ENCODE measurements around the gene ZNF518B.

DNA sequence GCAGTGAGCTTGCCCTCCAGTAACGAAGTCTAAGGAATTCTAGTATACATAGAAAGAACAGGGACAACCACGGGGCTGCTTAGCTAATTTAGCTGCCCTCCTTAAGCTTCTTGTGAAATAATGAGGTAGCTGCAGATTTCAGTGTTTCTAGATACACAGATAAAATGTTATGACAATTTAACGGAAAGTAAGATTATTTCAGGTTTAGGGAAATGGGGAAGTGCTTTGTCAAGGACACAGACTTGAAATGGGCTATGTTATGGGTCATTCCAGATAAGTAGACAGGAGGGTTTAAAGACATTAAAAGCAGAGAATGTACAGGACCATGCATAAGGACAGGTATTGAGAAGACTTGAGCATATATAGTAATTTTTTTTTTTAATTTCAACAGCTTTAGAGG, 34.2 kb upstream of the ZNF518B start:
- TF ChIP-seq GATA3 (IDR thresholded peaks at IDR 0.05; ENCODE audit: low read depth, low read length) (no peak), GATA2 (IDR thresholded peaks at IDR 0.05; ENCODE audit: low read depth, low read length) (no peak)

Data from SH-SY5Y (cell line).